Posterior vena cava (tissue), 2 donors: Measurements from ENCODE around the gene JAK3. TPM values are rescaled to one million over a fixed set of nuclear protein-coding genes. Genes with fewer than 3 reads are reported as not detected.

Experiments used
- DNase-seq: peaks from one replicate; pipeline ENCODE4 v3.0.0-alpha.2; 2020; ENCODE audit warnings: low spot score
- intact Hi-C, 2 donors: fragments of 100-400 bp; cut with DNase I; formaldehyde crosslinking; loops; one replicate each; pipeline versions ENCODE4 v1.14.1 to v1.14.2; 2022 to 2023
- total RNA-seq, 2 donors: library from RNA; stranded (reverse); fragmentation: NEBNext Ultra II Directional; extraction: Animal tissue kit (Norgen Biotek cat#: 25700); gene quantifications; one replicate each; pipeline ENCODE4 v1.2.1, GENCODE V29; 2021
- donor health status: DM: yes; HTN: yes; CAD: no.
- donor health status: DM: yes; HTN: yes; CAD: no.

The JAK3 gene
- total RNA-seq, 2 donors from 2014 or later, result 6.6 to 8.8 TPM

GRCh38 chr19:17843908-17844490 lies 3.8 kb downstream of the JAK3 start:
- no peak for DNase-seq
- intact Hi-C loops, result no loop called here

- no peak for DNase-seq
- intact Hi-C loops, result no loop called here
Measured at GRCh38 chr19:17843292-17843827, 4.4 kb downstream of the JAK3 start.

DNA sequence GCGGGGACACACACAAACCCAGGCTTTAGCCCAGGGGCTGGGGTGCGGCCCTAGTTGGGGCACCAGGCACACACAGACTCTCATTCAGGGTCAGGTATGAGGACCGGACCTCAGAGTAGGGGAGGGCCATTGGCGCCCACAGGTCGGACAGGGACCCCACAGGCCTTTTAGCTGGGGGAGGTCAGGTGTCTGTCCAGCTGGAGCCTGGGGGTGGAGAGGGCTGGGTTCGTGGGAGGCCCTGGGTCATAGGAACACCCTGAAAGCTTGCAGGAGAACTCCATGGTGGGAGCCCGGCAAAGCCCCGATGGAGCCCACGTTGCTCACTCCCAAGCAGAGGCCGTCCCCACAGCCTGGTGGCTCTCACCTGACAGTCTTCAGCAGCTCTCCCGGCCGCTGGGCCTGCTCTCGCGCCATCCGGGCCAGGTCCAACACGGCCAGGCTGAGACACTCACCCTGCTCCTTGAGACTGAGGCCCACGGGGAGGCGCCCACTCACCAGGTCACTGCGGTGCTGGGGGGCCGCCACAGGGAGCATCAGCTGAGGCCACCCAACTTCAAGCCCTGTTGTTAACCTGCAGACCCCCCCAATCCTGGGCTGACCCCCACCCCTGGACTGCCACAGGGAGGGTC lies 5.0 kb downstream of the JAK3 start:
- intact Hi-C loops, result no loop called here
- DNase-seq, result no peak

DNA sequence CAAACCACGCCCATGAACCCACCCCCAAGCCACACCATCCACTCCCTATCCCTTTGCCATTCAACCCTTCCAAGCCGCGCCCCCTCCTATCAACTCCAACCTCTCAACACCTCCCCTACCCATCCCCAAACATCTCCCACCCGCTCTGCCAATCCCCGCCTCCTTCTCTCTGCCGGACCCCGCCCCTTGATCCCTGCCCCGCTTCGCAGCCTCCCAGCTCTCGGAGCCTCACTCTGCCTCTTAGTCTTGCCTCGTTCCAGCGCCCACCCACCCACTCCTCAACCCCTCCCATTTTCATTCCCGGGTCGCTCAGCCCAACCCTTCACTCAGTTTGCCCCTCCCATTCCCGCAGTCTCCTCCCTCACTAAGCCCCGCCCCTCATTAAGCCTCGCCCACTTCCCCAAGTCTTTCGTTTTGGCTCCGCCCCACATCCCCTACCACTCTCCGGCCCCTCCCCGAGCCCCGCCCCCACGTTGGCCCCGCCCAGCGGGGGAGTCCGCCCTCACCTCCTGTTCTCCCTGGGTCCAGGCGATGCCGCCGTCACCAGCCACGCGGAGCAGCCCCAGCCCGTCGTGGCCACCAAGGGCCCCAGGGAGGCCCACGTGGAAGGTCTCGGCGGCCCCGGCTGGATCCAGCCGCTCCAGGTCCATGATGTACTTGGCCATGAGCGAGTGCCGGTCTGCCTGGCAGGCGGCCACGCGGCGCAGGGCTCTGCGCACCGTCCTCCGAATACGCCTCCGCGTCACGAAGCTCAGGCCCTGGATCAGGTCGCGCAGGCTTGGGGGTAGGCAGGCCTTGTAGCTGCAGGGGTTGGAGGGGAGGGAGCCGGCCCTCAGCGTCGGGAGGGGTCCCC lies 5.7 kb downstream of the JAK3 start:
- peak; percentile 91 for DNase-seq
- intact Hi-C loops, result no loop called here

GRCh38 chr19:17841371-17841809 lies 6.4 kb downstream of the JAK3 start:
- intact Hi-C loops, result no loop called here
- no peak for DNase-seq

DNA sequence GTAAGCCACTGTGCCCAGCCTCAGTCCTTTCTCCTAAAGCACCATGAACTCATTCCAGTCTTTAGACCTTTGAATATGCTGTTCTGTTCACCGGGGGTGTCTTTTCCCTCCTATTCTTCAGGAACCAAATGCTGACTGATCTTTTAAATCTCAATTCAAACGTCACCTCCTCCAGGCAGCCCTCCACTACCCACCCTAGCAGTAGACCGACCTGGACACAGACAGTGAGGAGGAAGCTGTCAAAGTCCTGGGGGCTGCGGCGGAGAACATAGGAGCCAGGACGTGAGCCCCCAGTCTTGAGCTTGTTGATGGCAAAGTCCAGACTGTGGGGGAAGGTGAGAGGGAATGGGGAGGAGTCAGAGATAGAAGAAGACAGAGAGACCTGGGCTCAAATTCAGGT lies 7.8 kb downstream of the JAK3 start:
- DNase-seq, result no peak
- intact Hi-C loops, result no loop called here

DNA sequence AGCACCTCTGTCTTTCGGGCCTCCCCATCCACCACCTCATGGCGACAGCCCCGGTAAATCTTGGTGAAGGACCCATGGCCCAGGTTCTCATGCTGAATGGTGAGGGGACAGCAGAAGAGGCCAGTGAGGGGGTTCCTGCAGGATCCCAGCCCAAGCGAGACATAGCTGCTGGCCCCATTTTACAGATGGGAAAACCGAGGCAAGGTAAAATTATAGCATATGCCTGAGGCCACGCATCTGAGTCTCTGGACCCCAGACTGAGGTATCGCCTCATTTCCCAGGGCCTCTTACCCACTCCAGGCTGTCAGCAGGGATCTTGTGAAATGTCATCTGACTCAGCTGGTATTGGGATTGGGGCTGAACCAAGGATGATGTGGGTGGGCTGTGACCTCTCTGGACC lies 9.8 kb downstream of the JAK3 start:
- intact Hi-C loops, result no loop called here
- no peak for DNase-seq

GRCh38 chr19:17836530-17836929 lies 11.3 kb downstream of the JAK3 start:
- intact Hi-C loops, result no loop called here
- DNase-seq, result no peak

GRCh38 chr19:17835182-17836006 lies 12.4 kb downstream of the JAK3 start:
- DNase-seq, result no peak
- intact Hi-C loops, result no loop called here

- DNase-seq, result no peak
- intact Hi-C loops, result no loop called here
Measured at GRCh38 chr19:17834350-17835181, 13.2 kb downstream of the JAK3 start.

DNA sequence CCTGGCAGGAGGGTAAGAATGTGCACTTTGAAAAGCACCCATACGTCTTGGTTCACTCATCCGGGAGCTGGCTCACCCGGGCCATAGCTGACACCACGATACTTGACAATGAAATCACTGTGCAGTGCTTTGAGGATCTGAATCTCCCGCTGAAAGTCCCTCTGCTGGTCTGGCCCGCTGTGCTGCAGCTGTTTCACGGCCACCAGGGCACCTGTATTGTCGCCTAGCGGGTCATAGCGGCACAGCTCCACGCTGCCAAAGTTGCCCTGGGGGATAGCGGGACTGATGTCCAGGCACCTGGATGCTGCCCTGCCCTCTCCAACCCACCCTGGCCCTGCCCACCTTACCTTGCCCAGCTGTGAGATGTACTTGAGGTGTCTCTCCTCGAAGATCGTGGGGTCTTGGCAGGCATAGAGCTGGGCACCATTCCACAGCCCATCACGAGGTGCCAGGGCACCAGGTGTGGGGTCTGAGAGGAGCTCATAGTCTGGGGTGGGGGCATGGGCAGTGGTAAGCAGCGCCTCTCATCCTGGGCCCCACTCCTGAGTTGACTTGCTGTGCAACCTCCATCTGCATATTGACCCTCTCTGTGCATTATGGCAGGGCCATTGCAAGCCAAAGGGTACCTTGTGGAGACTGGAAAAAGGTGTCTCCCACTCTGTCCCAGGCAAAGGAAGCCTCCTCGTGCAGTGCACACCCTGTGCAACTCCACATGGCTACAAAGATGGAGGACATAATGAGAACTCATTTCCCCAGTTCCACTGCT lies 15.2 kb downstream of the JAK3 start:
- no peak for DNase-seq
- intact Hi-C loops, result no loop called here

- intact Hi-C loops, result no loop called here
- no peak for DNase-seq
Measured at GRCh38 chr19:17831419-17831888, 16.3 kb downstream of the JAK3 start.

DNA sequence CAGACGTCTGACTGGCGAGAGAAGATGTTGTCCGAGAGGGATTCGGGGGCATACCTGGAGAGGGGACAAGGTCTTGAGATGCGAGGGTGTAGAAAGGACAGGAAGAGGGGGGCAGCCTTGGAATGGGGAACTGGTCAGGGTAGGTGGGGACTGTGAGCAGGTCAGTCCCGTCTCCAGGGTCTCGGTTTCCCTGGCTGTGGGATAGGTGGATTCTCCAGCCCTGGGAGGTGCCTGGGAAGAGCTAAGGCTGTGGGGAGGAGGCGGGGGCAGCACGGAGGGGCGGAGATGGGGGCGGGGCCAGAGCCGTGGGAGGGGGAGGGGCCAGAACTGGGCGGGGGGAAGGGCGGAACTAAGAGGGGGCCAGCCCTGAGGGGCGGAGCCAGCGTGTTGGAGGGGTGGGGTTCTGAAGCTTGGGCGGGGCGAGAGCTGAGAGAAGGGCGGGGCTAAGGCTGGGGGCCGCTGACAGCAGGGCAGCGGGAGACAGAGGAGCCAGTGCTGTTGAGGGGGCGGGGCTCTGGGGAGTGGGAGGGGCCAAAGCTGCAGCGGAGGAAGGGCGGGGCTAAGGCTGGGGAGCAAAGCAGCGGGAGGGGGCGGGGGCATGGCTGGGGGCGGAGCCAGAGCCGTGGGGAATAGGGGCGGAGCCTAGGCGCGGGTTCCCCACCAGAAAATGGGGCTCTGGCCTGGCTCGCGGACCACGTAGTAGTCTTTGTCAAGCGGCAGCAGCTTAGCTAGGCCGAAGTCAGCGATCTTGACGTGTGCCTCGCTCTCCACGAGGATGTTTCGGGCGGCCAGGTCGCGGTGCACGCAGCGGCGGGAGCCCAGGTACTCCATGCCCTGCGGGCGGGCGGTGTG lies 17.0 kb downstream of the JAK3 start:
- intact Hi-C loops, result no loop called here
- DNase-seq, result peak; percentile 87

DNA sequence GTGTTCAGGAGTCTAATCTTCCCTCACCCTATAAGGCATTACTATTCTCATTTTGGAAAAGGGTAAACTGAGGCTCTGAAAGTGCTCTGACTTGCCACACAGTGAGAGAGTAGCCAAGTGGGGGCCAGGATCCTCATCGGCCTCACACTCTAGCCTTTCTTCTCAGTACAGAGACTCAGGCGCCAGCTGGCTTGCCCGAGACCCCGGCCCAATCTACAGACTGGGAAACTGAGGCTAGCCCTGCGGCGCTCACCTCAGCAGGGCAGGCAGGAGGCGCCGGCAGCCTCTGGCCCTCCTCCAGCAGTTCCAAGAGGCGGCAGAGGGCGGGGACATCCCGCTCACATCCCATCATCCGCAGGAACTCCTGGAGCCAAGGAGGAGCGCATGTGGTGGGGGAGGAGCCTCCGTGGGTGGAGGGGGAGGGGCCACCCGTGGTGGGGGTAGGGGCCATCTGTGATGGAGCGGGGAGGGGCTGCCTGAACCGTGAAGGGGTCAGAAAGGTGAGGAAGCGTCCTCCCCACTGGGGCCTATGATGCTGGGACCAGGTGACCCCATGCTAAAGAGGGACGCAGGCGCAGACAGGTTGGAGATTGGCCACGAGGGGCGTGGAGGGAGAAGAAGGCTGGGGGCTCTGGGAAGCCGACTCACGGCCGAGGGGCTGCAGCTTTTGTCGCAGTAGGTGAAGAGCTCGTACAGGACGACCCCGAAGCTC lies 17.8 kb downstream of the JAK3 start:
- intact Hi-C loops, result no loop called here
- no peak for DNase-seq

GRCh38 chr19:17826508-17827056 lies 21.2 kb downstream of the JAK3 start:
- intact Hi-C loops, result no loop called here
- DNase-seq, result no peak

DNA sequence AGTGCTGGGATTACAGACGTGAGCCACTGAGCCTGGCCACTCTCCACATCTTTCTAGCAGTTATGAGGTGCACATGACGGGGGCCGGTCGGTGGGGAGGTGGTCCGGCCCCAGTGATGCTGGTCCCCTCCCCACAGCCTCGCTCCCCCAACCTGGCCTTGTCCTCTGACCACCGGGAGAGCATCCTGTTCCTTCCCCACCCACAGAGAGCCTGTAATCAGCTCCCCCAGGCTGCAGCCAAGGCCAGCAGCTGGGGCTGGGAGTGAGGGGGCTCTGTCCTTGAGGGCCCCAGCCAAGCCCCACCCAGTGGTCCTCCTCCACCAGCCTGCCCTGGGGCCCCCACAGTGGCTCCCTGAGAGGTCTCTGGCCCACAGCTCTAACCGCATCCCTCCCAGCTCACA lies 23.4 kb downstream of the JAK3 start:
- no peak for DNase-seq
- intact Hi-C loops, result no loop called here
